GM12873 (cell line): ENCODE data around the gene E4F1.

Source experiments
- TF ChIP-seq, protein P1 (sequence below): IDR thresholded peaks from 2 replicates; pipeline ENCODE4 v1.5.1; 2012; ENCODE audit warnings: low read depth, mild to moderate bottlenecking, moderate library complexity, low read length, control low read depth; ENCODE audit not compliant: insufficient read depth; ENCODE audit errors: missing control alignments

E4F1 gene

DNA sequence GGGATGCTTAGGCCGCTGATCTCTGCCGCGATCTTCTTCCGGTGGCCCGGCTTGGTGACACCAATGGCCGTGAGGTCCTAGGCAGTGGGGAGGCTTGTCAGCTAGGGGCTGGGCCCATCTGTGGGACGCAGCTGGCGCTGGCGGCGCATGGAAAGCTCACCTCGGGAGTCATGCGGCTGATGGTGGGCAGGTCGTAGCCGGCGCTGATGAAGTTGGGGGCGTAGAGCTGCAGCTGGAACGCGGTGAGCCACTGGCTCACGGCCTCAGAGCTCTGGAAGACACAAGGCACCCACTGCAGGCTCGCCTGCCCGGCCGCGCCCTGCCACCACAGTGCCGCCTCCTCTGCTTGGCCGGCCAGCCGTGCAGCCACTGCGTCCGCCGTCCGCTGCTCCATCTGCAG is 39.7 kb upstream of the E4F1 start:
- TF ChIP-seq, protein P1, sequence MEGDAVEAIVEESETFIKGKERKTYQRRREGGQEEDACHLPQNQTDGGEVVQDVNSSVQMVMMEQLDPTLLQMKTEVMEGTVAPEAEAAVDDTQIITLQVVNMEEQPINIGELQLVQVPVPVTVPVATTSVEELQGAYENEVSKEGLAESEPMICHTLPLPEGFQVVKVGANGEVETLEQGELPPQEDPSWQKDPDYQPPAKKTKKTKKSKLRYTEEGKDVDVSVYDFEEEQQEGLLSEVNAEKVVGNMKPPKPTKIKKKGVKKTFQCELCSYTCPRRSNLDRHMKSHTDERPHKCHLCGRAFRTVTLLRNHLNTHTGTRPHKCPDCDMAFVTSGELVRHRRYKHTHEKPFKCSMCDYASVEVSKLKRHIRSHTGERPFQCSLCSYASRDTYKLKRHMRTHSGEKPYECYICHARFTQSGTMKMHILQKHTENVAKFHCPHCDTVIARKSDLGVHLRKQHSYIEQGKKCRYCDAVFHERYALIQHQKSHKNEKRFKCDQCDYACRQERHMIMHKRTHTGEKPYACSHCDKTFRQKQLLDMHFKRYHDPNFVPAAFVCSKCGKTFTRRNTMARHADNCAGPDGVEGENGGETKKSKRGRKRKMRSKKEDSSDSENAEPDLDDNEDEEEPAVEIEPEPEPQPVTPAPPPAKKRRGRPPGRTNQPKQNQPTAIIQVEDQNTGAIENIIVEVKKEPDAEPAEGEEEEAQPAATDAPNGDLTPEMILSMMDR: no peak

DNA sequence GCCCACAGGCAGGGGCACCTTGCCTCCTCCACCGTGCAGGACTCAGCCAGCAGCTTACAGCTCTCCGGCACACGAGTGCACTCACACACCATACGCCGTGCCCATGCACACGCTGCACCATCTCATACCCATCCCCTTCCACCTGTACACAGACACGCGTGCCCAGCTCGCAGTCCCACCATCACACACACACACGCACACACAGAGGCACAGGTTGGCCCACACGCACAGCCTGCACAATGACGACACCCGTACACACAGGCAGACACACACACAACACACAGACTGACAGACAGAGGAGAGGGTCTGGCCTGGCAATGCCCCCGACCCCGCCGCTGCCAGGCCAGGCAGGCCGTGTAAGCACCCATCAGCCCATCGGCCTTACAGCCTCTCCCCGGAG is 39.0 kb upstream of the E4F1 start:
- TF ChIP-seq, protein P1: no peak

DNA sequence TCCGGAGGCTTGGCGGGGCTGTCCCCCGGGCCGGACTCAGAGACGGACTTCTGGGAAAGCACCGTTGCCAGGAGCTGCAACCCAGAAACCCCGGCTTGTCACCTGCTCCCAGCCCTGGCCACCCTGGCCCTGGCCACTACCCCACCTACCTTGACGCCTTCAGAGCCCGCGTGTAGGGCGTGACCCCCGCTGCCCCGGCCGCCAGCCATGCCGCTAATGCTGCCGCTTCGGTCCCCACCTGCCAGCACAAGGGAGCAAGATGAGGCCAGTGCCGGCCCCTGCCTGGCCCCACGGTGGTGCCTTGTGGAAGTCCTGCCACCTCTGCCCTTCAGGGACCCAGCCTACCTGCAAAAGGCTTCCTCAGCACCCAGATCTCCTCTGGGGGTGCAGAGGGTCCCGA is 38.4 kb upstream of the E4F1 start:
- TF ChIP-seq, protein P1: no peak

DNA sequence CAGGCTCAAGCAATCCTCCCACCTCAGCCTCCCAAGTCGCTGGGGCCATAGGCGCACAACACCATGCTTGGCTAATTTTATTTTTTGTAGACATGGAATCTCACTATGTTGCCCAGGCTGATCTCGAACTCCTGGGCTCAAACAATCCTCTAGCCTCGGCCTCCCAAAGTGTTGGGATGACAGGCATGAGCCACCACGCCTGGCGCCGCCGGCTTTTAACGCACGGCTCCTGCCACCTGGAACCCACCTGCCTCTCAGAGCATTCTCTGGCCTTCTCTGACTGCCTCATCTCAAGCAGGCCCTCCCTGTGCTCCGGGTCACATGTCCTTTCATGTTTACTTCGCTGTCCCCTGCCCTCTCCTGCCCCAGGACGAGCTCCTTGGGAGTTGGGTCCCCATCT is 37.3 kb upstream of the E4F1 start:
- TF ChIP-seq, protein P1: no peak

DNA sequence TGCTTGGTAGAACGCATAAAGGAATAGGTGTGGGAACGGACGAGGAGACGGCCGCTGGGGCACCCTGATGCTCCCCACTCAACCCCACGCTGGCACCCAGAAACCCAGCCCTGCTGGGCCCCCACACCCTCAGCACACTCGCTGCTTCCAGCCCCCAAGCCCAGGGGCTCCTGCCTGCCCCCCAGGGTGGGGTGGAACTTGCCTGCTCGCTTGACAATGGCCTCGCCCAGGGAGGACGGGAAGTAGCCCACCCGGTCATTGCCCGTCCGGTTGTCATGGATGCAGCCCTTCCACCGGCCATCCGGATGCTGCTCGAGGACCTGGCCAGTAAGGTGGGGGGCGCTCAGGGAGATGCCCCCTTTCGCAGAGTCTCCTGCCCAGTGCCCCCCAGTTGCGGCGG is 36.9 kb upstream of the E4F1 start:
- TF ChIP-seq, protein P1: no peak

DNA sequence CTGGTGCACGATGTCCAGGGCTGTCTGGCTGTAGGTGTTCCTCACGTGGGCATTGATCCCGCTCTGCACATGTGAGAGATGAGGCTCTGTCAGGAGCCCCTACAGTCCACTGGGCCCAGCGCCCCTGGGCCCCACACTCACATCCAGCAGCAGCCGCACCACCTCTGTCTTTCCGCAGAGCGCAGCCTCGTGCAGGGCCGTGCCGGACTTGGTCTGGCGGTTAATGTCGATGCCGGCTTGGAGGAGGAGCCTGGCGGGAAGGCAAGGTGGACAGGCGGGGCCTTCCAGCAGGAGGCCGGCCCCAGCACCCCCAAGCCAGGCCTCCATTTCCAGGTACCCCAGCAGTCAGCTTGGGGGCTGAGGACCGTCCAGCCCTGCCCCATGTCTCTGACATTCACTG is 36.2 kb upstream of the E4F1 start:
- TF ChIP-seq, protein P1: no peak

DNA sequence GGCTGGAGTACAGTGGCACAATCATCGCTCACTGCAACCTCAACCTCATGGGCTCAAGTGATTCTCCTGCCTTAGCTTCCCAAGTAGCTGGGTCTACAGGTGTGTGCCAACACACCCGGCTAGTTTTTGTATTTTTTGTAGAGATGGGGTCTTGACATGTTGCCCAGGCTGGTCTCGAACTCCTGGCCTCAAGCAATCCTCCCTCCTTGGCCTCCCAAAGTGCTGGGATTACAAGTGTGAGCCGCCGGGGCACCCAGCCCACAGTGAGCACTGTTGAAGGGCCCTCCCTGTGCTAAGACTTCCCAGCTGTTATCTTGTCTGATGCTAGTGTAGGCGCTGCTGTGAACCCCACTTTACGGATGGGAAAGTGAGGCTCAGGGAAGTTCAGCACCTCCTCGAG is 35.0 kb upstream of the E4F1 start:
- TF ChIP-seq, protein P1: no peak
